GM12872 (cell line): ENCODE measurements around the gene FTO.

ENCODE experiments used
- CTCF ChIP-seq: IDR thresholded peaks from 3 replicates; pipeline ENCODE4 v1.5.1; 2011; ENCODE audit warnings: low read depth, mild to moderate bottlenecking, low read length, moderate library complexity; ENCODE audit not compliant: insufficient read depth

The FTO gene

GRCh38 chr16:53821957-53822625 is 118.1 kb downstream of the FTO start:
- no peak for TF ChIP-seq CTCF

GRCh38 chr16:53822936-53823529 is 119.1 kb downstream of the FTO start:
- no peak for TF ChIP-seq CTCF

GRCh38 chr16:53826658-53827057 is 122.7 kb downstream of the FTO start:
- TF ChIP-seq CTCF = no peak

- TF ChIP-seq CTCF = no peak
These were observed 123.8 kb downstream of the FTO start for GRCh38 chr16:53827741-53828140.

GRCh38 chr16:53829186-53829747 is 125.3 kb downstream of the FTO start:
- TF ChIP-seq CTCF = no peak

GRCh38 chr16:53832896-53833544 is 129.1 kb downstream of the FTO start:
- TF ChIP-seq CTCF = no peak

GRCh38 chr16:53836142-53836541 is 132.2 kb downstream of the FTO start:
- TF ChIP-seq CTCF = no peak
